ENCODE results near the gene REG1B.

DNA sequence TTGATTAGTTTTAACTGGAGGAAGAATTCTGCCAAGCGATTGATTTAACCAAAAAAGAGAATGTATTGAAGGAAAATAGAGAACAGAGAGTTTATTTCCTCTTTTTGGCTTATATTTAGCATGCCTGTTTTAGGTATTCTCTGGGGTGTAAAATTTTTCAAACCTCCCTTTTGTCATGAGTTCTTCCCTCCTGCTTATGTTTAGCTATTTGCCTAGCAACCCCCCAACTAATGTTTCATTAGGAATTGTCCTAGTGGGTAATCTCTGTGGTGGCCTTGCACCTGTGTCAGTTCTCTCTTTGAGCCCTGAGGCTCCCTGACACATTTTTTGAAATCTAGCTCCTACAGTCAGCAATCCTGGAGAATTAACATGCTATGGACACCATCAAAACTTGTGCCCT lies 12.5 kb upstream of the REG1B start:
- TF ChIP-seq, protein P1, sequence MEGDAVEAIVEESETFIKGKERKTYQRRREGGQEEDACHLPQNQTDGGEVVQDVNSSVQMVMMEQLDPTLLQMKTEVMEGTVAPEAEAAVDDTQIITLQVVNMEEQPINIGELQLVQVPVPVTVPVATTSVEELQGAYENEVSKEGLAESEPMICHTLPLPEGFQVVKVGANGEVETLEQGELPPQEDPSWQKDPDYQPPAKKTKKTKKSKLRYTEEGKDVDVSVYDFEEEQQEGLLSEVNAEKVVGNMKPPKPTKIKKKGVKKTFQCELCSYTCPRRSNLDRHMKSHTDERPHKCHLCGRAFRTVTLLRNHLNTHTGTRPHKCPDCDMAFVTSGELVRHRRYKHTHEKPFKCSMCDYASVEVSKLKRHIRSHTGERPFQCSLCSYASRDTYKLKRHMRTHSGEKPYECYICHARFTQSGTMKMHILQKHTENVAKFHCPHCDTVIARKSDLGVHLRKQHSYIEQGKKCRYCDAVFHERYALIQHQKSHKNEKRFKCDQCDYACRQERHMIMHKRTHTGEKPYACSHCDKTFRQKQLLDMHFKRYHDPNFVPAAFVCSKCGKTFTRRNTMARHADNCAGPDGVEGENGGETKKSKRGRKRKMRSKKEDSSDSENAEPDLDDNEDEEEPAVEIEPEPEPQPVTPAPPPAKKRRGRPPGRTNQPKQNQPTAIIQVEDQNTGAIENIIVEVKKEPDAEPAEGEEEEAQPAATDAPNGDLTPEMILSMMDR (IDR thresholded peaks at IDR 0.05) = no peak
- no peak for TF ChIP-seq POLR2A (IDR thresholded peaks at IDR 0.05)
